ENCODE measurements around the gene CLSTN2.

The CLSTN2 gene

DNA sequence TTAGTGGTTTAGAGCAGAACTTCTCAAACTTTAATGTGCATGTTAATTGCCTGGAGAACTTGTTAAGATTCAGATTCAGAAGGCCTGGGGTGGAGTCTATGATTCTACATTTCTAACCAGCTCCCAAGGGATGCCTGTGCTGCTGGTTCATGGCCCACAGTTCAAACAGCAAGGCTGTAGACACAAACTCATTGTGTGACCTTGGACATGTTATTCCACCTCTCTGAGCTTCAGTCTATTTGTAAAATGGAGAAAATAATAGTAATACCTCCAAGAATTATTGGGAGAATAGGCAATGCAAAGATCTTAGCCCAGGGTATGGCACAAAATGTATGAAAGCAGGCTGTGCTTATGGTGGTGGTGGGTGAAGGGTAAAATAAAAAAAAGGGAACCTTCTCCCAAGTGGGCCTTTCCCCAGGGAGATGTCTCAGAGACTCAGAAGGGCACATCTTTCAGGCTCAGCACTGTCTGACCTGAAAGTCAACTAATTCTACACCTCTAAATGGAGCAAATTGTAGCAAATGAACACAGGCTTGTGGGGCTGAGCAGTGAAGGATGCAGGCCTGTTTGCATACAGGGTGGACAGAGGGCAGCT lies 566.9 kb downstream of the CLSTN2 start:
- no peak for DNase-seq (ENCODE audit: low read depth)

- no peak for DNase-seq (ENCODE audit: low read depth)
Observed at GRCh38 chr3:140505213-140505612, 570.2 kb downstream of the CLSTN2 start.

DNA sequence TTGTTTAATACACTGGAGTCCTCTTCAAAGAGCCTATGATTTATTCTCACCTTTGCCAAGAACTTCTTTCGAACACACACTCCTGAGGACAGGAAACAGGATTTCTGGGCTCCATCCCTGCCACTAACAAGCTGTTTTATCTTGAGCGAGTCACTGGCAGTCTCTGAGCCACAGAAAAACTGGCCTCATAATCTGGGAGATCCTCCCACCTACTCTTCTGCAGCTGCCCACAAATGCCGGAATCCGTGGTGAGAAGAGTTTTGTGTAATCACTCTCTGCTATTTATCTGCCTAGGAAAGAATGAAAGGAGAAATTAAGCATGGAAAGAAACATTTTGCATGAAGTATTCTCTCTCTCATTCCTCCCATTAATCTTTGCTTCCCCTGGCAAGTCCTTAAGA lies 570.9 kb downstream of the CLSTN2 start:
- no peak for DNase-seq (ENCODE audit: low read depth)

DNA sequence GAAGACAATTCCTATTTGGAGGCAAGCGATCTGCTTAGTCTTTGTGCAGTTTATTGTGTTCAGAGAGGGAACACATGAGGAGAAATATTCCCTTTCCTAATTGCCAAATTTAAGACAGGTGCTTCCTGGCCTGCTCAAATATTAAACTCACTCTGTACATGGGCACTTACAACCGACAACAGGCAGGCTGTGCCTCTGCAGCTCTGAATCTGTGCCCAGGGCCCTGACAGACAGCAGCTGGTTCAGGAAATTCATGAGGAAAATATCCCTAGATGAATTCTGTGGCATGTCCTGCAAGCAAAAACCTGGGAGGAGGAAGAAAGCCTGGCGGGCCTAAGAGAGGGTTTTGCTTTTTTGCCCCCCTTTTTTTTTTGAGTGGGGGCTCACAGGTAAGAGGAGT lies 573.6 kb downstream of the CLSTN2 start:
- DNase-seq (ENCODE audit: low read depth): no peak

GRCh38 chr3:140509534-140509933 lies 574.5 kb downstream of the CLSTN2 start:
- DNase-seq (ENCODE audit: low read depth): no peak

GRCh38 chr3:140510303-140510861 lies 575.4 kb downstream of the CLSTN2 start:
- no peak for DNase-seq (ENCODE audit: low read depth)

DNA sequence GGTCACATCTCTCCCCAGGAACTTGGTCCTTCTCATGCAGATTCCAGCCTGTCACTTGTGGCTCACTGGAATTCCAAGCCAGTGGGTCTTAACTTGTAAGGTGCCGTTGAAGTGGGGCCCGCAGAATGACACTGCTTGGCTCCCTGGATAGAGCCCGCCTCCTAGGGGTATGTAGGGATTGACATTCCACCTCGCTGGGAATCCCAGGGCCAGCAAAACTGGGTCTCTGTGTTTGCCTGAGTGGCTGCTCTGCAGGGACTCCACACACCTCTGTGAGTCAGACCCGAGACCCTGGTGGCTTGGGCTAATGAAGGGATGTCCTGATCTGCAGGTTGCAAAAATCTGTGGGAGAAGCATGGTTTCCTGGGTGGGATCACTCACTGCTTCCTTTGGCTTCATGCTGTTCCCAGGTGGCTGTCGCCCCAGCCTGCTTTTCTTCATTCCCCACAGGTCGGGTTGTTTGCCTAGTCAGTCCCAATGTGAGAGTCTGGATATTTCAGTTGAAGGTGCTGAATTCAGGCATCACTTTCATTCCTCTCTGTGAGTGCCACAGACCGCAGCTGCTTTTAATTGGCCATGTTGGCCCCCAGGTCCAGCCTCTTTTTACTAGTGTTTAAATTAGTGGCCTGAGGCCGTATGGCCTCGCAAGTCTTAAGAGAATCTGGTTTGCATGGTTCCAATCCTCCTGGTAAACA lies 586.9 kb downstream of the CLSTN2 start:
- no peak for DNase-seq (ENCODE audit: low read depth)

- no peak for DNase-seq (ENCODE audit: low read depth)
Observed at GRCh38 chr3:140522653-140523380, 587.8 kb downstream of the CLSTN2 start.

DNA sequence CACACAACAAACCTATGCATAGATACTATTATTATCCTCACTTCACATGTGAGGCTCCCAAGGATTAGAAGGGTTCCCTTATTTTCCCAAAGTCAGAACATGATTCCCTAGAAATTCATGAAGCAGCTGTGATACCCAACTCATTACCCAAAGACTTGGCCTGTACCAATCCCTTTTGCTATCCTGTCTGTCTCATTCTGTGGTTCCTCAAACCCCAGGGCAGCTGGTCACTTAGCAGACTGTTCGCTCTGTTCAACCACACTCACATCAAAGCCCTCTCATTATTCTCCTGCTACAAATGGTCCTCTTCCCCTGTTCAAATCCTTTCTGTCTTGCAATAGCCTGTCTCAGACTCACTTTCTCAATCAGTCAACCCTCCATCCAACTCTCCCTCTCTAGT lies 588.6 kb downstream of the CLSTN2 start:
- DNase-seq (ENCODE audit: low read depth): no peak

DNA sequence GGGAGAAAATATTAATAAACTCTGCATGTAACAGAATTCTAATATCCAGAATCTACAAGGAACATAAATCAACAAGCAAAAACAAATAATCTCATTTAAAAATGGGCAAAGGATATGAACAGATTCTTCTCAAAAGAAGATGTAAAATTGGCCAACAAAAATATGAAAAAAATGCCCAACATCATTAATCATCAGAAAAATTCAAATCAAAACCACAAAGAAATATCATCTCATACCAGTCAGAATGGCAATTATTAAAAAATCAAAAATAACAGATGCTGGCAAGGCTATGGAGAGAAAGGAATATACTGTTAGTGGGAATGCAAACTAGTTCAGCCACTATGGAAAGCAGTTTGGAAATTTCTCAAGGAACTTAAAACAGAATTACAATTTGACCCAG lies 592.2 kb downstream of the CLSTN2 start:
- no peak for DNase-seq (ENCODE audit: low read depth)

DNA sequence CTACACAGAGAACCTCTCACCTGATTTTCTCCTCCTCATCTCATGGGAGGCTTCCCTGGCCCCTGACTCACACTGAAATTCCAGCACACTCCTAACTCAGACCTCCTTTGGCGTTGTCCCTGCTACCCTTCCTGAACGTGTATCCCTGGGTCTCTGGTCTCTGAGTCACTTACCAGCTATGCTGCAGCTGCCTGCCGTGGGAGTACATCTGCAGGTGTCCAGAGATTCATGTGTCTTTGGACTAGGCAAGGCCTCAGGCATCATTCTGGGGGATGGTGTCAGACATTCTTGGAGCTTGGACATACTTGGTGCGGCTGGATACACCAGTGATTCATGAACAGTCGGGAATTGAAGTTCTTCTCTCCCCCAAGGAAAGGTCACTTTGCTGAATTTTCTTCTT lies 594.1 kb downstream of the CLSTN2 start:
- DNase-seq (ENCODE audit: low read depth): no peak

GRCh38 chr3:140529558-140529957 lies 594.6 kb downstream of the CLSTN2 start:
- no peak for DNase-seq (ENCODE audit: low read depth)

DNA sequence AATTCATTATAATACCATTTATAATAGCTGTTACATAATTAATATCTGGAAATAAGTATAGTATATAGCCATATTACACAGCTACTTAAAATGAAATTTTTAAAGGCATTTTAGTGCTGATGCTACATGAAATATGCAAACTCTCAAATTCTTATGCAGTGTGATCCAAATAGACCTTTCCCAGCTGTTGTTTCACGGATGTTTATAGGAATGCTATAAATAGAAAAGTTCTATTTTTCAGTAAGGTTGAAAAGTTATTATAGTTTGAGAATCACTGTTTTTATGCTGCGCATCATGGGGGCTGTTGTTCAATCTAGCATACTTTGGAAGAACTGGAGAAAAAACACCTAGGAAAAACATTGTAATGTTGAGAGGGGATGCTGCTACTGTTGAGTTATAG lies 595.1 kb downstream of the CLSTN2 start:
- no peak for DNase-seq (ENCODE audit: low read depth)

DNA sequence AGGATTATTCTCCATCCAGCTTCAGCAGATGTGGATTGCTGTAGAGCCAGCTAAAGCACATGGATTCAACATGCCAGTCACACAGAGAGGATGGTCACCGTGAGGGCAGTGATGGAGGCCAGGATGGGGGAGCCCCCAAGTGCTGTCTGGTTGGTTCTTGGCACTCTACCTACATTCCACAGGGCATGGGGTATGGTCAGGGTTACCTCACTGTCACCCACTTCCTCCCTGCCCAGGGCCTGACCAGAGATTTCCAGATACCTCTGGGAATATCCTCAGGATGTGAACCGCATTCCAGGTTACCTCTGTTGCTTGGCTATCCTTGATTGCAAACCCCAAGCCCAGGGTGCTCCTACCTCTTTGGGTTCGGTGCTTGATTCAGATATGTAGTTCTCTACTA lies 595.6 kb downstream of the CLSTN2 start:
- no peak for DNase-seq (ENCODE audit: low read depth)

DNA sequence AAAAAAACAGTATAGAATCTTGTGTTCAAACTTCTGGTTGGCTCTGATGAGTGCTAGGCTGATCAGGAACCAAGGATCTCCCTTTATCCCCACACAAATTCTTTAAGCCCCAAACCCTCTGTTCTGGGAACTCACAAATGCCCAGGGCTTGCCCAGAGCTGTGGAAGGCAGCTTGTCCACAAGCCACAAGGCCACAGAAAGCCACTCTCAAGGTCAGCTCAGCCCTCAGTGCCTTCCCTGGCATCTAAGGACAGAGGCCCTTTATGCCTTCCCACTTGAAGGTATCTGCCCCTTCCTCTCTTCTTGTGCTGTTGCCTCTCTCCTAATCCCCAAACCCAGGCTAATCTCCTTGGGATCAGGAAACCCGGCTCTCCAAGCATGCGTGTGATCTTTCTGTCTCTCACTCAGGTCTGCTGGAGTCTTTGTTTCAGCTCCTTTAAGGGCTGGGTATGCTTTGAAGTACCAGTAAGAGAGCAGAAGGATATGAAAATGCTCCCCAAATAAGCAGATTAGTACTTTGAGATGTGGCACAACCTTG lies 597.9 kb downstream of the CLSTN2 start:
- DNase-seq (ENCODE audit: low read depth): no peak

DNA sequence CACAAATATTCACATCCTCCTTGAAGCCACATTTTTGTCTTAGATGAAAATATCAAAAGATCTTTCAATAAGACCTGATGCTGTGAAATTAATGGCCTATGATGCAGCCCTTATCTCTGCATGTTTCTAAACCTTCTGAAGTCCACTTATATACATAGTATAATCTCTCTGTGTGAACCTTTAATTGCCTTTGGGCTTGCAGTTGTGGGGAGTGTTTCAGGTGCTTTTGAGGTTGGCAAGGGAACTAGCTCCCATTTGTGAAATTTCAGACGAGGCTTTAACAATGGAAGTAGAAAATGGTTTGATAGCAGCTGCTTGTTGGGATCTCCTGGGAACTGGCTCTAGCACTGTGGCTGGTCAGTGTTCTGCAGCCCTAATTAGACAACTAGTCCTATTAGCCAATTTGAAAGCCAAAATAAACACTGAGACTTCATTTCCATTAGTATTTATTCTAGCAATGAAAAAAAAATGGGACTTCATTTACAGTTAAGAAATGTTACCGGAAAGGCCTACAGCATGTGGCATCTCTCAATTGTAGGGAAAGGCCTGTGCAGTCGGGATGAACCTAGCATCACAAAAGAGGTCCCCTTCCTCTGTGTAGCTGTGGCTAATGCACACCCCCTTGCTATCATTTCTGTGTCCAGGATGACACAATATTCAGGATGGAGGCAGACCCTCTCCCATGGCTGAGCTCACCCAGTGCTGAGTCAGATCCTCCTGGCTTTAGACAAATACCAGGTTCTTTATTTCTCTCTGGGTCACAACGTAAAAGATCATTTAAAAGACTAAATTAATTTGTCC lies 602.1 kb downstream of the CLSTN2 start:
- DNase-seq (ENCODE audit: low read depth): no peak

DNA sequence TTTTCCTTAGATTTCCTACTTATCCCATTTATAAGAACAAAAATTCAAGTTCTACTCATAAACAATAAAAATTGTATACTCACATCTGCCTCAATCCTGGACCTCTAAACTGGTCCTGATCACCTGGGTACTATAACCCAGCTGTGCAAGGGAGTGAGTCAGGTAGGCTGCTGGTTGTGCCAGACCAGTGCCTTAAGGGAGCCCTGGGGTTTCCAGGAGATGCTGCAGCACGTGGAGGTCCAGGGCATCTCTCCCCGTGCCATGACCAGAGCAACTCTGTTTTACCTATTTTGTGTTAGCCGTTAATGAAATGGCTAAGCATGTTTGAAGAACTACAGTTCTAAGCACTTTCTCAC lies 602.7 kb downstream of the CLSTN2 start:
- no peak for DNase-seq (ENCODE audit: low read depth)

DNA sequence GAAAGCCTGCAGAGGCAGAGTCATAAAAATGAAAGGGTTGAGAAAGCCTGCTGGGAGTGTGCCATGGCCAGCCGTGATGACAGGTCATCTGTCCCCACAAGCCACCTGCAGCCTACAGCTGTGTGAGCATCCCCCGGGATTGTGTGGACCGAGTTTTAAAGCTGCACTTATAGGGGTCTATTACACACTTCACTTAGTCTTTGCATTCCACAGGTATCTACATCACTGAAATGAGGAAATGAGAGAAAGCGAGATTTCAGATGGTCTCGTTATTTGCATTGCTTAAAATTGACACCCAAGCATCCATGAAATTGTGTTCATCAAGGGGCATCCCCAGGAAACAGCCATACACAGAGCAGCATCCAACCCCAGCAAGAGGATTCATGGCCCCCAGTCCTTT lies 605.3 kb downstream of the CLSTN2 start:
- no peak for DNase-seq (ENCODE audit: low read depth)

DNA sequence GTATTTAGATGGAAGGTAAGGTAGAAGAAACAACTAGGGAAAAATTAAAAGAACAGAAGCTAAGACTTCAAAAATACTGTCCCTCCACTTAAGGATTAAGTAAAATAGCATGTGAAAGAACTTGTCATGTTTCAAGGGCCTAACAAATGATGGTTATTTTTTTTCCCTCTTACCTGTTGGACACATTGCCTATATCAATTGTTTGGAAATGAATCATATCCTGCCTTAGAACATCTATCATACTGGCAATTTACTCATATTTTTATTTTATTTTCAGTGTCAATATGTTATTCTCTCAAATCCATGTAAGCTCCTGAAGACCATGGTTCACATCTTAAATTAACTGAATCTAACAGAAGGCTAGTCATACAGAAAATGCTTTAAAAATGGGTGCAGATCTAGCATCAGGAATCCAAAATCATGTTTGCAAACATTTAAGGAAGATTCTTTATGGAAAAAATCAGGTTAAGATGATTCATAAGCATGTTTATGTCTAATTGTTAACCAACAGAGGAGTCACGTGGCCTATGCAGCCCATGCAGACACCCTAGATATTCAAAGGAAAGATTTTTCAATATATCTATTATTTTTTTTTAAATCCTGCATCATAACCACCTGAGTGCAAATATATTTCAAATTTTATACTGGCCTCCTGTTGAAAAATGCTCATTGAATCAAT lies 607.1 kb downstream of the CLSTN2 start:
- no peak for DNase-seq (ENCODE audit: low read depth)

DNA sequence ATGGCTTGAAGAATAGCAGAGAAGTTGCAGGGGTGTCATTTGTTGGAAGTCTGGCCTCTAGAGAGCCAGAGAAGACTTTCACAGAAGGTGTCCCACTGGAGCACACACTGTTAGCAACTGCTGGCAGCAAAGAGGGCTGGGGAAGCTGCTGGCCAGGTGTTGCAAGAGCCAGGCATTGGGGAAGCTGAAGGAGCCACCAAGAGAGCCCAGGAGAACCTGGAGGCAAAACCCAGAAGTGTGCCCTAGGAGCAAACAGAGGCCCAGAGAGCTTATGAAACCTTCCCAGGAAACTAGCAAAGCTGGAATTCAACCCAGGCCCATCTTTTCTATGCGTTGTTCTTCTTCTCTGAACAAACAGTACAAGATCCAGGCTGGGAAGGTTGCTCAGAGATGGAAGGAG lies 610.2 kb downstream of the CLSTN2 start:
- DNase-seq (ENCODE audit: low read depth): no peak

- DNase-seq (ENCODE audit: low read depth): no peak
Observed at GRCh38 chr3:140545756-140546155, 610.8 kb downstream of the CLSTN2 start.
